Measurements from ENCODE around the gene ELOB.

ELOB gene

GRCh38 chr16:2762711-2763110 is 14.4 kb downstream of the ELOB start:
- Histone ChIP-seq H3K79me2 (ENCODE audit: insufficient read depth, low read length) (peaks cover 99% of the 10 kb centered on the region), H3K4me1 (ENCODE audit: insufficient read depth, low read length) (no peaks in the 10 kb centered on the region), H3K27ac (ENCODE audit: low read length) (no peak overlapping the region), H3K9me3 (ENCODE audit: insufficient read depth, low read length, severe bottlenecking) (no peaks in the 10 kb centered on the region), H3K36me3 (ENCODE audit: insufficient read depth, low read length) (peaks cover 100% of the 10 kb centered on the region), H3K27me3 (ENCODE audit: insufficient read depth, low read length, poor library complexity) (no peaks in the 10 kb centered on the region), H3K4me3 (ENCODE audit: low read depth in 1 of 2, low read length in 2 of 2) (no peak overlapping the region), H2AFZ (ENCODE audit: low read depth, low read length) (no peak overlapping the region), H4K20me1 (ENCODE audit: insufficient read depth, low read length) (peaks cover 97% of the 10 kb centered on the region), H3K9ac (ENCODE audit: low read depth, low read length) (no peak overlapping the region), H3K4me2 (ENCODE audit: insufficient read depth, low read length) (no peak overlapping the region)
- no peak for DNase-seq
- TF ChIP-seq CTCF (IDR thresholded peaks at IDR 0.05; ENCODE audit: borderline replicate concordance, extremely low read depth, low read length, poor library complexity, severe bottlenecking) (no peak), EZH2 (IDR thresholded peaks at IDR 0.05; ENCODE audit: borderline replicate concordance, low read depth, low read length, severe bottlenecking) (no peak)
- no peak for ATAC-seq (ENCODE audit: insufficient read depth, low read depth)

GRCh38 chr16:2761886-2762583 is 15.0 kb downstream of the ELOB start:
- Histone ChIP-seq H4K20me1 (ENCODE audit: insufficient read depth, low read length) (peaks cover 97% of the 10 kb centered on the region), H3K4me3 (ENCODE audit: low read depth in 1 of 2, low read length in 2 of 2) (no peak overlapping the region), H3K9ac (ENCODE audit: low read depth, low read length) (no peak overlapping the region), H2AFZ (ENCODE audit: low read depth, low read length) (no peak overlapping the region), H3K27ac (ENCODE audit: low read length) (no peak overlapping the region), H3K9me3 (ENCODE audit: insufficient read depth, low read length, severe bottlenecking) (no peaks in the 10 kb centered on the region), H3K4me2 (ENCODE audit: insufficient read depth, low read length) (no peak overlapping the region), H3K79me2 (ENCODE audit: insufficient read depth, low read length) (peaks cover 100% of the 10 kb centered on the region), H3K4me1 (ENCODE audit: insufficient read depth, low read length) (no peaks in the 10 kb centered on the region), H3K36me3 (ENCODE audit: insufficient read depth, low read length) (peaks cover 100% of the 10 kb centered on the region), H3K27me3 (ENCODE audit: insufficient read depth, low read length, poor library complexity) (no peaks in the 10 kb centered on the region)
- DNase-seq (no peak), ATAC-seq (ENCODE audit: insufficient read depth, low read depth) (no peak)
- no peak for TF ChIP-seq CTCF (IDR thresholded peaks at IDR 0.05; ENCODE audit: borderline replicate concordance, extremely low read depth, low read length, poor library complexity, severe bottlenecking)
- no peak for TF ChIP-seq EZH2 (IDR thresholded peaks at IDR 0.05; ENCODE audit: borderline replicate concordance, low read depth, low read length, severe bottlenecking)

GRCh38 chr16:2761472-2761871 is 15.6 kb downstream of the ELOB start:
- Histone ChIP-seq H3K36me3 (ENCODE audit: insufficient read depth, low read length) (peaks cover 100% of the 10 kb centered on the region), H3K27ac (ENCODE audit: low read length) (no peak overlapping the region), H3K4me1 (ENCODE audit: insufficient read depth, low read length) (0 out of 2 replicates have a peak, but pooled peaks cover 1% of the 10 kb centered on the region), H3K79me2 (ENCODE audit: insufficient read depth, low read length) (peaks cover 100% of the 10 kb centered on the region), H3K4me3 (ENCODE audit: low read depth in 1 of 2, low read length in 2 of 2) (no peak overlapping the region), H3K9me3 (ENCODE audit: insufficient read depth, low read length, severe bottlenecking) (no peaks in the 10 kb centered on the region), H4K20me1 (ENCODE audit: insufficient read depth, low read length) (peaks cover 97% of the 10 kb centered on the region), H2AFZ (ENCODE audit: low read depth, low read length) (no peak overlapping the region), H3K27me3 (ENCODE audit: insufficient read depth, low read length, poor library complexity) (no peaks in the 10 kb centered on the region), H3K4me2 (ENCODE audit: insufficient read depth, low read length) (no peak overlapping the region), H3K9ac (ENCODE audit: low read depth, low read length) (no peak overlapping the region)
- DNase-seq: no peak
- TF ChIP-seq CTCF (IDR thresholded peaks at IDR 0.05; ENCODE audit: borderline replicate concordance, extremely low read depth, low read length, poor library complexity, severe bottlenecking): no peak
- no peak for ATAC-seq (ENCODE audit: insufficient read depth, low read depth)

Data from DND-41 (cell line).